GM19043 (cell line): ENCODE data around the gene C16orf96.

Experiments used
- ATAC-seq: cut with Tn5 transposase; IDR thresholded peaks from one replicate; pipeline ENCODE4 v1.9.1; 2021; ENCODE audit warnings: low read depth; ENCODE audit not compliant: unreplicated experiment

Gene C16orf96

DNA sequence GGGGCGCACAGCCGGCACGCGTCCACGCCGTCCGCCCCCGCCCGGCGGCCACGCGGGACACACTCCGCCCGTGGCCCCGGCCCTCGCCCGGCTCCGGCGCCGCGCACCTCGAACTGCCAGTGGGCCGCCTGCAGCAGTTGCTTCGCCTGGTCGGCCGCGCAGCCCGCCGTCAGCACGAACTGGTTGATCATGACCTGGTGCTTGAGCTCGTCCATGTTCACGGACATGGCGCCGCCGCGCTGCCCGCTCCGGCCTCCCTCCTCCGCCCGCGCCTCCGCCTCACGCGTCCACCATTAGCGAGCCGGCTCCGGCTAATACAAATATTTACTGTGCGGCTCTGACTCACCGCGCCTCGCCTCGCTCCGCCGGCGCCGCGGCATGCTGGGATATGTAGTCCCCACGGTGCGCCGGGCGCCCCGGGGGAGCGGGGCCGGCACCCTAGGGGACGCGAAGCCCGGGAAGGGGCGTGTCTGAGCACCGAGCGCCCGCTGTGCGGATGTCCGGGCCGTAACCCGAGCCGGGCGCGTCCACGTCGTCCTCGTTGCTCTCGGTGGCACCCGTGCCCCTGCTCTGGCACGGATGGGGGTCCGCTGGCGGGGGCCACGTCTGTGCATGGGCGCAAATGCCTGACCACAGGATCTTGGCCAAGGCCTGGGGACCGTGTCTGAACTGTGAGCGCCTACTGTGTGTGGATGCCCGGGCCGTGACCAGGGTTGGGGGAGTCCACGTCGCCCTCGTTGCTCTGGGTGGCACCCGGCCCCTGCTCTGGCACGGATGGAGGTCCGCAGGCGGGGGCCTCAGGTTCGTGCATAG is 58.6 kb downstream of the C16orf96 start, which contains the start of gene UBALD1:
Gene UBALD1 (minus strand): TSS at position 318 of the 813 bp plus-strand sequence. CDS start 91 bp downstream, at position 227.
- peak; percentile 53 for ATAC-seq

DNA sequence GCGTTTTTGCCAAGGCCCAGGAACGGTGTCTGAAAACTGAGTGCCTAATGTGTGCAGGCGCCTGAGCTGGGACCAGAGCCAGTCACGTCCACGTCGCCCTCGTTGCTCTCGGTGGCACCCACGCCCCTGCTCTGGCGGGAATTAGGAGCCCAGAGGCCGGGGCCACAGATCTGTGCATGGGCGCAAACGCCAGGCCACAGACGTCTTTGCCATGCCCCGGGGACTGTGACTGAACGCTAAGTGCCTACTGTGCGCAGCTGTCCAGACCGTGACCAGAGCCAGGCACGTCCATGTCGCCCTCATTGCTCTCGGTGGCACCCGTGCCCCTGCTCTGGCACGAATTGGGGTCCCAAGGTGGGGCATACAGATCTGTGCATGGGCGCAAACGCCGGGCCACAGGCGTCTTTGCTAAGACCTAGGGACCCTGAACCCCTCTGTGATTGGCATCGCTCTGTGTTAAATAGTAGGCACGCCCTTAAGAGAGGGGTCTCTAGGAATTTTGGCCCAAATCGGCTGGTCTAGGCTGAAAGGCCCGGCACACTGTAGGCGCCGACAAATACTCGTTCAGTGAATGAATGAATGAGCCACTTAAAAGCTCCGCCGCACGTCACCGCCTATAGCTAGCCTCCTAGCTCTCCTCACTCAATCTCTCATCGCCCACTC is 59.4 kb downstream of the C16orf96 start:
- ATAC-seq: no peak

- peak; percentile 80 for ATAC-seq
These were observed 60.1 kb downstream of the C16orf96 start for GRCh38 chr16:4616047-4616811.

GRCh38 chr16:4617880-4618279 is 61.7 kb downstream of the C16orf96 start:
- ATAC-seq: no peak

DNA sequence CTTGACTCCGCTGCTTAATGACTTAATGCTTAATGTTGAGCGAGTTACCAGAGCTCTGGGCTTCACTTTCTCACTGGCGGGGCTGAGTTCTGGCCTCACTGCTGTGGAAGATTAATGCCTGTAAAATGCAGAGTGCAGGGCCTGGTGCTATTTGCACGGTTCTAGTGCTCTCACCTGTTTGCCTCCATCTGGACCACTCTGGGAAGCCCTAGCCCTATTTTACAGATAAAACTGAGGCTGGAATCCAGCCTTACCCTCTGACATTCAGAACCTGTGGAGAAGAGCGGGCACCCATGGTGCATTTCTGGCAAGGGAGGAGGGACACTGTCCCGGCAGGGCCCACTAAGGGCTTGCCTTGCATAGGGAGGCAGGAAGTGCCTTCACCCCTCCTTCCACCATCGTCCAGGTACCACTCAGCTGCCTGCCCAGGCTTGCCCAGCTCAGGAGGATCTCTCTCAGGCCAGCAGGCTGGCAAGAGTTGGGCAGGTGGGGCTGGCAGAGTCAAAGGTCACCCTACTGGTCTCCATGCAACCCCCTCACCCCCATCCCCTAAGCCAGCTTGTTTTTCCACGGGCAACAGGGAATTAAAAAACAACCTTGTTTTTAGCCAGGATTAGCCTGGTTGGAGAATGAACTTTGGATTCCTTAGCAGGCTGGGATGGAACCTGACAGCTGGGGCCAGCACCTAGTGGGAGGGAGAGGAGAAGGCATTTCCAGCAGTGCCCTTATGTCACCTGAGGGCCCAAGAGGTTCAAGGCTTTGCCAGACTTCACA is 62.7 kb downstream of the C16orf96 start:
- ATAC-seq: no peak

DNA sequence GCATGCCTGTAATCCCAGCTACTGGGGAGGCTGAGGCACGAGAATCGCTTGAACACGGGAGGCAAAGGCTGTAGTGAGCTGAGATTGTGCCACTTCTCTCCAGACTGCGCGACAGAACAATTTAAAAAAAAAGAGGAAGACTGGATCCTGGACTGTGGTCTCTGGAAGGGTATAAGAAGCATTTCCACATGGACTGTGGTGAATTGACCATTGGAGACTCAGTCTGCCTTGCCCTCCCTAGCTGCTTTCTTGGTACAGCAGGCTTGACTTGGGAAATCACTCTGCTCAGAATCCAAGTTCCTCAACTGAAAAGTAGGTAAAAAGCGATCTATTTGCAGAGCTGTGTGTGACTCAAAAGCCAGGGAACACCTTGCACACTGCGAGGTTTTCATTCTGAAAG is 67.5 kb downstream of the C16orf96 start:
- no peak for ATAC-seq

DNA sequence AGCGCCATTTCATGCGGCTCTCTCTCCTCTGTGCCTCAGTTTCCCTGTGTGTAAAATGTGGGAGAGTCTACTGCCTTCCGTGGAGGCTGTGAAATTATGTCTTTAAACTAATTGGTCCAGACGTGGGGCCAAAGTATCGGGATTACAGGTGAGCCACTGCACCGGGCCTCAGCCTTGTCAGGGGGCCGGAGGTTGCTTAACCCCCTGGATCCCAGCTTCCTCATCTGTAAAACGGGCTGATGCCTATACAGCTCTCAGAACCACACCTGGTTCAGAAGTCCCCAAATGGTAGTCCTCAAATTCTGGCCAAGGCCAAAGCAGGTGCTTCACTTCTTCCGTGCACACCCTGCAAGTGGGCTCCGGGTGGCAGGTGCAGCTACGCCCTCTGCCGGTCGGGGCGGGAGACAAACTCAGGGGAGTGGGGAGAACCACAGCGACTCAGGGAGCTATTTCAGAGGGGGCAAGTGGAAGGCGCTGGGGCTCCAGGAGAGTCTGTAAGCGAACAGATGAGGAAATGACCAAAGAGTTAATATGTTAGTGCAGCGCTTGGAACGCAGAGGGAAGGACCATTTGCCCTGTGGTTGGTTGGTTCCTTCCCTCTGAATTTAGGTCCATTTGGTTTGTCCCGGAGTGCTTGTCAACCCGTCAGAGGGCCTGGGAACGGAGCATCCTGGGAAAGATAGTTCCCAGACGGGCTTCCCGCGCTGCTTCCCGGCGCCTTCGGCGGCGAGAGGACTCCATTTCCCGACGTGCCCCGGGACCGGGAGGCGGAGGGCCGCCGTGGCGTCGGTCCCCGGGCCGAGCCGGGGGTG is 68.1 kb downstream of the C16orf96 start, which contains the start of gene MGRN1:
Gene MGRN1 (plus strand): TSS at position 812 of the 812 bp plus-strand sequence. CDS start 135 bp downstream, outside the sequence.
- peak; percentile 72 for ATAC-seq

DNA sequence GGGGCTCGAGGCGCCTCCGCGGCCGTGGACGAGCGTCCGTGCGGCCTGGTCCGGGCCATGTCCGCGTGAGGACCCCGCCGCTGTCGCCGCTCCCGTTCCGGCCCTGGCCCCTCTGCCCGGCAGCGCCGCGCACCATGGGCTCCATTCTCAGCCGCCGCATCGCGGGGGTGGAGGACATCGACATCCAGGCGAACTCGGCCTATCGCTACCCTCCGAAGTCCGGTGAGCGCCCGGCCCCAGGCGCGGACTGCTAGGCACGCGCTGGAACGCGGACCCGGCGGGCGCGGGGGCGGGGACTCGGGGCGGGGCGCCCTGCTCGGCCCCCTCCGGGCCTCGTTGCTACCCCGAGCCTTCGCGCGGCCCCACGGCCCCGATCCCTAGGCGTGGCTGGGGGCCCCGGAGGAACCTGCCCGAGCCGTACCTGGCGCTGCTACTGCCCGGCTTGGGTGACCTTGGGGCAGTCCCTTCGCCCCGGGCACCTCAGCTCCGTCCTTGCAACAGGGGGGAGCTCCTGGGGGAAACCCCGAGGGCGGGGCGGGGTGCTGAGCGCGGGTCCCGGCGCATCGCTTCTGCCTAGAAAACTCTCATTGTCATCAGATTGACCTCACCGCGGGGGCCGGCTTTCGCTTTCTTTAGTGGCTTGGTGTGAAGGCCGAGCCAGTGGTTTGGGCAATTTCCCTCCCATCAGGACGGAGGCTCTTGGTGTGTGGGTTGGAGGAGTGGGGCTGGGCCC is 68.9 kb downstream of the C16orf96 start:
- ATAC-seq: peak; percentile 52

GRCh38 chr16:4625560-4626159 is 69.5 kb downstream of the C16orf96 start:
- no peak for ATAC-seq

GRCh38 chr16:4626396-4626795 is 70.3 kb downstream of the C16orf96 start:
- no peak for ATAC-seq

DNA sequence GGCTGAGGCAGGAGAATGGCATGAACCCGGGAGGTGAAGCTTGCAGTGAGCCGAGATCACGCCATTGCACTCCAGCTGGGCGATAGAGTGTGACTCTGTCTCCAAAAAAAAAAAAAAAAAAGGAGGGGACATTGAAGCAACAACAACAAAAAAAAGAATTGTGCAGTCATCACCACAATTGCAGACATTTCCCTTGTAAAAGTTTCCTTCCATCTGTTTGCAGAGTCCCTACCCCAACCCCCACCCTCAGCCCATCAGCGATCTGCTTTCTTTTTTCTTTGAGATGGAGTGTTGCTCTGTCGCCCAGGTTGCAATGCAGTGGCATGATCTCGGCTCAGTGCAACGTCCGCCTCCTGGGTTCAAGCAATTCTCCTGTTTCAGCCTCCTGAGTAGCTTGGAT is 72.1 kb downstream of the C16orf96 start:
- no peak for ATAC-seq

DNA sequence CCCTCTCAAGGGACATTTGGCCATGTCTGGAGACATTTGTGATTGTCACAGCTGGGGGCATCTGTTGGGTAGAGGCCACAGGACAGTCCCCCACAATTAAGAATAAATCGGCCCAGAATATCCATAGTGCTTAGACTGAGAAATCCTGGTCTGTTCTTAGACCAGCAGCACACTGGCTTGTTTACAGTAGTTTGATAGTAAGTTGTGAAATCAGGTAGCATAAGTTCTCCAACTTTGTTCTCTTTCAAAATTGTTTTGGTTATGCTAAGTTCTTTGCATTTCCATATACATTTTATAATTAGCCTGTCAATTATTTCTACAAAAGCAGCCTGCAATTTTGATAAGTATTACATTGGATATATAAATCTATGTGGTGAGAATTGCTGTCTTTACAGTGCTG is 75.3 kb downstream of the C16orf96 start:
- no peak for ATAC-seq

DNA sequence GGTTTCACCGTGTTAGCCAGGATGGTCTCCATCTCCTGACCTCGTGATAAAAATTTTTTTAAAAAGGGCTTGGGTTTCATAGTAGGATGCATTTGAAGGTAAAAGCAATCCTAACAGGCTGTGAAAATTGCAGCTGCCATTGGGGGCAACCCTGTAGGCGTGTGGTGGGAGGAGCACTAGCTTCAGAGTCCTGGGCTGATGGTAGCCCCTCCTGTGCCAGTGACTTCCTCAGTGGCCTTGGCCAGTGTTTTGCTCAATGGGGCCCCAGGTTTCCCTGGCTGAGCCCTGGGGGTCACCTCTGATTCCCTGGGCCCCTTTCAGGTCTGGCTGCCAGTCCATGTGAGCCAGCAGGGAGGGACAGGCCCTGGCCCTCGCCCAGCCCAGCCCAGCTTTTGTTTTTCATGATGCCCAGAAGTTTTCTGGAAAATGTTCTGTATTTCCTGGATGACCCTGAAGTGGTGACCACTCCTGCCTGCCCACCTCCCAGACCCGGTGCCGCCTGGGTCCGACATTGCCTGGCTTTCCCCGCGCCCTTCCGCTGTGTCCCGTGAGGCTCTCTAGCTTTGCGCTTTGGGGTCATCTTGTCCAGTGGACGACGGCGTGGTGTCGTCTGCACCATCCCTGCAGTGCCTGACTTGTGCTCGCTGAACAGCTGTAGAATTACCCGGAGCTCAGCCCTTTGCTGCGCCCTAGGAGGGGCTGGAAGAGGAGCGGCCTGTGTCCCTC is 77.9 kb downstream of the C16orf96 start:
- ATAC-seq: no peak

DNA sequence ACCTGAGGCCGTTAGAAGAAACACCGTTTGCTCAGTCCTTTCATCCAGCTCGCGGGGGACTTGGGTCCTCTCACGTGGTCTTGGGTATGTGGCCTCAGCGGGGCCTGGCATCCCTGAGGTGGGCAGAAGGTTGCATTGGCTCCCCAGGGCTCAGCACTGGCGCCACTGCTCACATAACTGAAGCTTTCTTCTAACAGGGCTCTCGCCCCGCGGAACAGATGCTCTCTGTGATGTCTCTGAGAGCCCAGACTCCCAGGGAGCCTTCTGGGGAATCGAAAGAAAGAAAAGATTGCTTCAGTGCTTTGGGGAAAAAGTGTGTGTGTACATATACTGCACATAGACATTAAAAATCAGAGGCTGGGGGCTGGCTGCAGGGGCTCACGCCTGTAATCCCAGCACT is 78.6 kb downstream of the C16orf96 start:
- no peak for ATAC-seq

DNA sequence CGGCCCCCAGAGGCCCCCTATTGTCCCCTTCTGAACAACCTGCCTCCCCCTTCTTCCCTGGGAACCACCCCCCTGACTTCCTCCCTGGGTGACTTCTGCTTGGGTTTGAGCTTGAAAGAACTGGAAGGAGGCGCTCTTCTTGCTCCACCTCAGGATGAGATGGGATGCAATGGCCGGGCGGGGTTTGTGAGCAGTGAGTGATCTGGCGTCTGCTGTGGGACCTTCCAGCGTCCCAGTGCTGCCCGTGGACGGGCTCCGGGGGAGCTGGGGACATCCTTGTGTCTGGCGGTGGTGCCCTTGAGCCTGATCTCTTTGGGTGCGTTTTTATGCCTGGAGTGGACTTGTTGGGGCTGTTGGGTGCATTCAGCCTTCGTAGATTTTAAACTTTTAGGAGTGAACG is 80.1 kb downstream of the C16orf96 start:
- ATAC-seq: no peak

GRCh38 chr16:4637501-4638166 is 81.5 kb downstream of the C16orf96 start:
- ATAC-seq: no peak

DNA sequence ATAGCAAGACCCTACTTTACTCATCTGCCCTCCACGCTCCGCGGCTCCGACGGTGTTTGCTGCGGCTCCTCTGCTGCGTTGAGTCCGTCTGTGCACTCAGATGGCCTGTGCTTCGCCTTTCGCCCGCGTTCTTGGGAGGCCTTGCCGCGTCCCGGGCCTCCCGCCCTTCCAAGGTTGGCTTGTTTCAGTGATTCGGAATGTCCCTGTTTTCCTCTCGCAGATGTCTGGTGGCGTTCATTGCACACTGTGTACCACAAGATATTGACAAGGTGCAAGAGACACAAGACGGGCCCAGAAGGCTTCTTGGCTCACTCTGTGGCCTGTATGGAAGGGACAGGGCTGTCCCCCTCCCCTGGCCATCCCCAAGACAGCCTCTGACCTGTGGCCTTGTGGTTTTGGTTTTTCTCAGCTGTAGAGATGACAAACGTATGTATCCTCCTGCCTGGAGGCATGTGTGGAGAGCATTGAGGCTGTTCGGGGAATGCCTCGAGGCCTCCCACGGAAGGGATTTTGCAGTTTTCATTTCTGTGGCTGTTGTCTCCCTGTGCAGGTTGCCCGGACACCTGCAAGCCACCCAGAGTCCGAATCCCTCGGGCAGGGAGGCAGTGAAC is 83.9 kb downstream of the C16orf96 start:
- ATAC-seq: no peak
